ENCODE data around the gene LRP4.
"Not testable (repeated sequence)": the region's sequence is repeated elsewhere in the genome, so short reads cannot be mapped to it uniquely, and the experiment has no call there.

The LRP4 gene, protein sequence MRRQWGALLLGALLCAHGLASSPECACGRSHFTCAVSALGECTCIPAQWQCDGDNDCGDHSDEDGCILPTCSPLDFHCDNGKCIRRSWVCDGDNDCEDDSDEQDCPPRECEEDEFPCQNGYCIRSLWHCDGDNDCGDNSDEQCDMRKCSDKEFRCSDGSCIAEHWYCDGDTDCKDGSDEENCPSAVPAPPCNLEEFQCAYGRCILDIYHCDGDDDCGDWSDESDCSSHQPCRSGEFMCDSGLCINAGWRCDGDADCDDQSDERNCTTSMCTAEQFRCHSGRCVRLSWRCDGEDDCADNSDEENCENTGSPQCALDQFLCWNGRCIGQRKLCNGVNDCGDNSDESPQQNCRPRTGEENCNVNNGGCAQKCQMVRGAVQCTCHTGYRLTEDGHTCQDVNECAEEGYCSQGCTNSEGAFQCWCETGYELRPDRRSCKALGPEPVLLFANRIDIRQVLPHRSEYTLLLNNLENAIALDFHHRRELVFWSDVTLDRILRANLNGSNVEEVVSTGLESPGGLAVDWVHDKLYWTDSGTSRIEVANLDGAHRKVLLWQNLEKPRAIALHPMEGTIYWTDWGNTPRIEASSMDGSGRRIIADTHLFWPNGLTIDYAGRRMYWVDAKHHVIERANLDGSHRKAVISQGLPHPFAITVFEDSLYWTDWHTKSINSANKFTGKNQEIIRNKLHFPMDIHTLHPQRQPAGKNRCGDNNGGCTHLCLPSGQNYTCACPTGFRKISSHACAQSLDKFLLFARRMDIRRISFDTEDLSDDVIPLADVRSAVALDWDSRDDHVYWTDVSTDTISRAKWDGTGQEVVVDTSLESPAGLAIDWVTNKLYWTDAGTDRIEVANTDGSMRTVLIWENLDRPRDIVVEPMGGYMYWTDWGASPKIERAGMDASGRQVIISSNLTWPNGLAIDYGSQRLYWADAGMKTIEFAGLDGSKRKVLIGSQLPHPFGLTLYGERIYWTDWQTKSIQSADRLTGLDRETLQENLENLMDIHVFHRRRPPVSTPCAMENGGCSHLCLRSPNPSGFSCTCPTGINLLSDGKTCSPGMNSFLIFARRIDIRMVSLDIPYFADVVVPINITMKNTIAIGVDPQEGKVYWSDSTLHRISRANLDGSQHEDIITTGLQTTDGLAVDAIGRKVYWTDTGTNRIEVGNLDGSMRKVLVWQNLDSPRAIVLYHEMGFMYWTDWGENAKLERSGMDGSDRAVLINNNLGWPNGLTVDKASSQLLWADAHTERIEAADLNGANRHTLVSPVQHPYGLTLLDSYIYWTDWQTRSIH (N-terminal part only)

DNA sequence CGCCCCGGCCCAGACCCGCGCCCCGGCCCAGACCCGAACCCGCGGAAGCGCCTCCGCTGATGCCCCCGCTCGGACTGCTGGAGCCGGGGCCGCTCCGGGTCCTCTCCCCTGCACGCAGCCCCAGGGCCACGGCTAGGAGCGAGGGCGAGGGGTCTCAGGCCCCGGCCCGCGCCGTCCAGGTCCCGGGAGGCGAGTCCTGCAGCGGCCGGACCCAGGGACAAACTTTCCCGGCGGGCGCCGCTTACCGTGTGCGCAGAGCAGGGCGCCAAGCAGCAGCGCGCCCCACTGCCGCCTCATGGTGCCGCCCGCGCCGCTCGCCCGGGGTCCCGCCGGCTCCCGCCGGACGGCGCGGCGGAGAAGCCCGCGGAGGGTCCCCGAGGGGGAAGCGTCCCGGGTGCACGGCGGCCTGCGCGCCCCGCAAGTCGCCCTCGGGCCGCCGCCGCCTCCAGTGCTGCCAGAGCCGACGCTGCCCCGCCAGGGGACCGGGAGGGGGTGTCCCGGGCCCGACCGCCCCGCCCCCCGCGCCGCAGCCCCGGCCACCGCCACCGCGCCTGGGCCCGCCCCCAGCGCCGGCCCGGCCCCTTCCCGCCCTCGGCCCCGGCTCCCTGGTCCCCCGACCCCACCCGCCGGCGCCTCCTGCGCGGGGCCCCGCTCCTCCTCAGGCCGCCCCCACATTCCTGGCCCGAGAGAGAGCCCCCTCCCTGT lies at the start of gene LRP4:
Gene LRP4, minus strand, starts transcription at position 468 of the 705 bp plus-strand sequence. Its CDS starts 171 bp downstream, at position 297.
- H3K4me2 ChIP-seq = peak within 1 kb of the TSS; percentile 96
- no peaks in the 10 kb centered on the region for H3K9me3 ChIP-seq
- no peak within 1 kb of the TSS; the same call in 1 of the 2 replicates for H3K9ac ChIP-seq
- peaks cover 26% of the 10 kb centered on the region for H3K4me1 ChIP-seq
- no peak within 1 kb of the TSS for H3K27ac ChIP-seq
- no peak for TF ChIP-seq Cebpa-rat (IDR thresholded peaks at IDR 0.05)
- peak within 1 kb of the TSS; percentile 70 for H3K4me3 ChIP-seq
- H3K36me3 ChIP-seq = no peaks in the 10 kb centered on the region
- peaks cover 32% of the 10 kb centered on the region for H4K20me1 ChIP-seq
- H3K27me3 ChIP-seq = peaks cover 69% of the 10 kb centered on the region

DNA sequence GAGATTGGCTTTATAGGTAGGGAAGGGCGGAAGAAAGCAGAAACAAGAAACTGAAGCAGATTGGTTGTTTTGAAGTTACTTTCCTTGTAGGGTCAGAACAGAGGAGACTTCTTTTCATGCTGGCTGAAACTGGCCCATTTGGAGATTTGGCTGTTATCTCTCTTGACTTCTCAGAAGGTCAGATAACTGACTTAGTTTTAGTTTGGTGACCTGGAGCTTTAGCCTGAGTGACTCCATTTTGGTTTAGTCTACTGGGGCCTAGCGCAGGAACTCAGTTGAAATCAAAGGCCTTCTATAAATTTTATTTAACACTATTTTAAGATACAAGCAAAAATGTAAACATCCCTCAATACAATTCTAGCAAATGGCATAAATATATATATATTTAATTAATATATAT lies 49.6 kb upstream of the LRP4 start:
- Histone ChIP-seq H3K4me3 (no peak overlapping the region), H4K20me1 (no peaks in the 10 kb centered on the region), H3K9ac (no peak overlapping the region), H3K4me1 (no peaks in the 10 kb centered on the region), H3K27me3 (no peaks in the 10 kb centered on the region), H3K36me3 (peaks cover 10% of the 10 kb centered on the region; the same call in 1 of the 2 replicates), H3K27ac (no peak overlapping the region), H3K9me3 (peaks cover 12% of the 10 kb centered on the region), H3K4me2 (no peak overlapping the region)
- no peak for TF ChIP-seq Cebpa-rat (IDR thresholded peaks at IDR 0.05)

DNA sequence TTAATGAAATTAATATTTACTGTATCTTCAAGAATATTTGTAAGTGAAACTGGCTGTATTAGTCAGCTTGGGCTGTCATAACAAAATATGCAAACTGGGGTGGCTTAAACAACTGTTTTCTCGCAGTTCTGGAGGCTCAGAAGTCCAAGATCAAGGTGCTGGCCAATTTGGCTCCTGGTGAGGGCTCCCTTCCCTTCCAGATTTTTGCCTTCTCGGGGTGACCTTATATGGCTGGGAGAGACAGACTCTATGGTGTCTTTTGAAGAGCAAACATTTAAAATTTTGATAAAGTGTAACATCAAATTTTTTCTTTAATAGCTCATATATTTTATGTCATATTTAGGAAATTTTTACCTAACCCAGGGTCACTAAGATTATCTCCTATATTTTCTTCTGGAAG lies 48.4 kb upstream of the LRP4 start:
- TF ChIP-seq Cebpa-rat (IDR thresholded peaks at IDR 0.05) = no peak
- Histone ChIP-seq H3K27ac (no peak overlapping the region), H3K27me3 (no peaks in the 10 kb centered on the region)

DNA sequence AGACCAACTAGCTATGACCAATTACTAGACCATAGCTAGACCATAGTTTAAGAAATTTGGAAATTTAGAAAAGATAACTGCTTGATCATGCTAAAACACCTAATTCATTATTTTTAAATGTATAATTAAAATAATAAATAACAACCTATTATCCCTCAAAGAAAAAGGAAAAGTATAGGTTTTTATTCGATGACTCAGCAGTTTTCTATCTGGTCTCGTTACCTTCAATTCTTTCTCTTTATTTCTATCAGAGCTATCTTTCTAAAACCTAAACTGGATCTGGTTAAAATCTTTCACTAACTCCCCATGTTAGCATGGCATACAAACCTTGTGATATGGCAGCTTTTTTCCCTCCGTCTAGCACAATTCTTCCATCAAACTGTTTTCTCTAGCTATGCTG lies 45.5 kb upstream of the LRP4 start:
- TF ChIP-seq Cebpa-rat (IDR thresholded peaks at IDR 0.05) = no peak
- H3K27ac ChIP-seq = no peak overlapping the region

More for the DNA sequence above, 48.4 kb upstream of the LRP4 start:
- Histone ChIP-seq H3K9me3 (peaks cover 23% of the 10 kb centered on the region), H3K36me3 (peaks cover 18% of the 10 kb centered on the region), H3K4me3 (no peak overlapping the region), H3K4me1 (no peaks in the 10 kb centered on the region), H3K4me2 (no peak overlapping the region), H3K9ac (no peak overlapping the region), H4K20me1 (no peaks in the 10 kb centered on the region)

DNA sequence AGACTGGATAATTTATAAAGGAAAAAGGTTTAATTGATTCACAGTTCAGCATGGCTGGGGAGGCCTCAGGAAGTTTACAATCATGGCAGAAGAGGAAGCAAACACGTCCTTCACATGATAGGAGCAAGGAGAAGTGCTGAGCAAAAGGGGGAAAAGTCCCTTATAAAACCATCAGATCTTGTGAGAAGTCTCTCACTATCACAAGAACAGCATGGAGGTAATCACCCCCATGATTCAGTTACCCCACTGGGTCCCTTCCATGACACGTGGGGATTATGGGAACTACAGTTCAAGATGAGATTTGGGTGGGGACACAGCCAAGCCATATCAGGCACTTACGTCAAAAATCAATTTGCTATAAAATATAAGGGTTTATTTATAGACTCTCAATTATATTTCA lies 43.5 kb upstream of the LRP4 start:
- Histone ChIP-seq H3K36me3 (peaks cover 42% of the 10 kb centered on the region), H3K9me3 (peaks cover 52% of the 10 kb centered on the region)
- not testable (repeated sequence) for H3K4me1 ChIP-seq, H4K20me1 ChIP-seq, H3K27ac ChIP-seq, H3K9ac ChIP-seq, H3K27me3 ChIP-seq, H3K4me3 ChIP-seq, H3K4me2 ChIP-seq

More for the DNA sequence above, 45.5 kb upstream of the LRP4 start:
- H4K20me1 ChIP-seq = no peaks in the 10 kb centered on the region
- peaks cover 37% of the 10 kb centered on the region for H3K36me3 ChIP-seq
- no peak overlapping the region for H3K4me3 ChIP-seq
- peaks cover 47% of the 10 kb centered on the region for H3K9me3 ChIP-seq
- H3K4me2 ChIP-seq = no peak overlapping the region
- H3K9ac ChIP-seq = no peak overlapping the region
- H3K4me1 ChIP-seq = no peaks in the 10 kb centered on the region
- no peaks in the 10 kb centered on the region for H3K27me3 ChIP-seq

DNA sequence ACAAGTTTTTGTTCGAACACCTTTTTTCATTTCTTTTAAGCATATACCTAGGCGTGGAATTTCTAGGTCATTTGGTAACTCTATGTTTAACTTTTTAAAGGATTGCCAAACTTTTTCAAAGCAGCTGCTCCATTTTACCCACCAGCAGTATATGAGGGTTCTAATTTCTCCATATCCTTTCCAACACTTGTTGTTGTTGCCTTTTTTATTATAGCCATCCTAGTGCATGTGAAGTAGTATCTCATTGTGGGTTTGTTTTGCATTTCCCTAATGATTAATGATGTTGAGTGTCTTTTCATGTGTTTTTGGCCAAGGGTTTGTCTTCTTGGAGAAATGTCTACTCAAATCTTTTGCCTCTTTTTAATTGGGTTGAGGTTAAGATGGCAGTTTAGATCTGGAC lies 42.7 kb upstream of the LRP4 start:
- TF ChIP-seq Cebpa-rat (IDR thresholded peaks at IDR 0.05) = no peak
- no peaks in the 10 kb centered on the region for H3K4me1 ChIP-seq
- H3K36me3 ChIP-seq = peaks cover 42% of the 10 kb centered on the region
- H4K20me1 ChIP-seq = no peaks in the 10 kb centered on the region
- no peak overlapping the region for H3K9ac ChIP-seq
- H3K4me2 ChIP-seq = no peak overlapping the region
- peaks cover 52% of the 10 kb centered on the region for H3K9me3 ChIP-seq
- no peak overlapping the region for H3K4me3 ChIP-seq
- no peak overlapping the region for H3K27ac ChIP-seq
- H3K27me3 ChIP-seq = no peaks in the 10 kb centered on the region

DNA sequence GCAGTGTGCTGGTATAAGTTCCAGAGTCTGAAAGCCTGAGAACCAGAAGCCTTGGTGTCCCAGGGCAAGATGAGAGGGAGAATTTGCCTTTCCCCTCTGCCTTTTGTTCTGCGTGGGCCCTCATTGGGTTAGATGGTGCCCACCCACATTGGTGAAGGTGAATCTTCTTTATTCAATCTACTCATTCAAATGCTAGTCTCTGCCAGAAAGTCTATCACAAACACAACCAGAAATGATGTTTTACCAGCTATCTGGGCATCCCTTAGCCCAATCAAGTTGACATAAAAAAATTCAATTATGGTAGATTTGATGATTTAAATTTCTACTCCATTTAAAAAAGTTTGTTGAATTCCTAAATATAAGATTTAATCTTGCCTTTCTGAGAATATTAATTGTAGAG lies 40.4 kb upstream of the LRP4 start:
- Histone ChIP-seq H3K9ac (no peak overlapping the region), H3K9me3 (peaks cover 42% of the 10 kb centered on the region)
- no peak for TF ChIP-seq Cebpa-rat (IDR thresholded peaks at IDR 0.05)

DNA sequence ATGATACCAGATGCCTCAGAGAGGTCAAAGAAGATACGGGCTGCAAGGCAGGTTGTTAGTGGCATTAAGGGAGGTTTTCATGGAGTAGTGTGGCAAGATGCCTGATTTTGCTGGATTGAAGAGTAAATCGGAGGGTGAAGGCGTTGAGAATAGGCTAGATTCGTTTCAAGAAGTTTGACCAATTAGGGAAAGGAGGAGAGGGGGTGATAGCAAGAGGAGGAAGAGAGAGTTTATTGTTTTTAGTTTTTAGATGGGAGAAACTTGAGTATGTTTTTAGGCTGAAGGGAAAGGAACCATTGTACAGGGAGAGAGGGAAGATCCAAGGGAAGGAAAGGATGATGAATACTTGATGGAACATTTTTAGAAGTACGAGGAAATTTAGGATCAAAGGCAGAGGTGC lies 34.7 kb upstream of the LRP4 start:
- Histone ChIP-seq H3K27me3 (no peaks in the 10 kb centered on the region), H3K4me3 (no peak overlapping the region), H3K9ac (no peak overlapping the region), H4K20me1 (no peaks in the 10 kb centered on the region), H3K4me1 (no peaks in the 10 kb centered on the region), H3K36me3 (peaks cover 4% of the 10 kb centered on the region; the same call in 1 of the 2 replicates), H3K4me2 (no peak overlapping the region), H3K27ac (no peak overlapping the region), H3K9me3 (no peaks in the 10 kb centered on the region)
- TF ChIP-seq Cebpa-rat (IDR thresholded peaks at IDR 0.05) = no peak

More for the DNA sequence above, 40.4 kb upstream of the LRP4 start:
- Histone ChIP-seq H3K27ac (no peak overlapping the region), H3K4me1 (no peaks in the 10 kb centered on the region), H3K4me3 (no peak overlapping the region), H3K27me3 (no peaks in the 10 kb centered on the region), H4K20me1 (no peaks in the 10 kb centered on the region), H3K4me2 (no peak overlapping the region), H3K36me3 (peaks cover 36% of the 10 kb centered on the region)

DNA sequence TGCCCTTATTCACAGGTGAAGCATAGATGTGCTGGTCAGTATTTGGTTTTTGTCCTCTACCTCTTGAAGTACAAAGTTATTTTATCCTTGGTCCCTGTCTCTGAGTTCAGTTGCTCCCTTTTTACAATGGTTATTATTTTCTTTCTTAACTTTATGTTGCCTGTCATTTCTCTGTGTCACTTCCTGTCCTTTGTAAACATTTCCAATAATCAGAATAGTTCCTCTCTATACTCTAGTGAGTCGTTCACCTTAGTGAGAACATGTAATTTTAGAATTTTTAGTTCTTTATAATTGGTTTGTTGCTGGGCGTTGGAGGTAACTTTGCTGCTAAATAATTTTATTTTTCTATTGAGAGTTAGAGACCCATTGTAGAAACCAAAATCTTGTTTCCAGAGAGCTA lies 34.2 kb upstream of the LRP4 start:
- Histone ChIP-seq H4K20me1 (no peaks in the 10 kb centered on the region), H3K4me3 (no peak overlapping the region), H3K27ac (no peak overlapping the region), H3K27me3 (no peaks in the 10 kb centered on the region), H3K9ac (no peak overlapping the region), H3K4me2 (no peak overlapping the region), H3K36me3 (peaks cover 4% of the 10 kb centered on the region; the same call in 1 of the 2 replicates), H3K9me3 (no peaks in the 10 kb centered on the region), H3K4me1 (no peaks in the 10 kb centered on the region)
- no peak for TF ChIP-seq Cebpa-rat (IDR thresholded peaks at IDR 0.05)
